BJ (cell line): ENCODE results near the gene FAM174C. TPM values are rescaled to one million over a fixed set of nuclear protein-coding genes. Genes with fewer than 3 reads are reported as not detected.

Source experiments
- CTCF ChIA-PET: fragments of 350-600 bp; formaldehyde crosslinking; extraction: SDS; loops from one replicate; lab custom pipeline; 2021; ENCODE audit warnings: antibody characterized with exemption, inconsistent platforms; lab: Yijun Ruan, JAX
- POLR2A ChIA-PET: fragments of 300-600 bp; sonication (Branson Sonifier 250); formaldehyde crosslinking; extraction: SDS; loops from one replicate; lab custom pipeline; 2021; ENCODE audit warnings: antibody characterized with exemption; lab: Charles Lee
- DNase-seq: peaks from one replicate; pipeline ENCODE4 v3.0.0-alpha.2; 2011; ENCODE audit warnings: low read depth
- H3K27me3 ChIP-seq: 2 replicates; pipeline ENCODE4 v1.6.0; 2011; ENCODE audit warnings: low read length; ENCODE audit not compliant: control insufficient read depth, insufficient read depth
- H3K36me3 ChIP-seq: 2 replicates; pipeline ENCODE4 v1.5.1; 2011; ENCODE audit warnings: low read length; ENCODE audit not compliant: control insufficient read depth, insufficient read depth
- H3K4me3 ChIP-seq: 2 replicates; pipeline ENCODE4 v1.5.1; 2011; ENCODE audit warnings: low read depth, mild to moderate bottlenecking, control low read depth, low read length
- polyA plus RNA-seq: library from polyadenylated mRNA; depleted of rRNA; stranded (reverse); fragments of >200 nt; gene quantifications from 2 replicates; pipeline ENCODE4 v1.2.3, GENCODE V29; 2011
- TF ChIP-seq, protein P1 (sequence below): IDR thresholded peaks from 2 replicates; pipeline ENCODE4 v1.5.1; 2011; ENCODE audit warnings: low read depth, mild to moderate bottlenecking, control low read depth, inconsistent platforms, low read length, moderate library complexity; ENCODE audit not compliant: insufficient read depth

FAM174C gene
- polyA plus RNA-seq, 1 experiment: 37.5 TPM

DNA sequence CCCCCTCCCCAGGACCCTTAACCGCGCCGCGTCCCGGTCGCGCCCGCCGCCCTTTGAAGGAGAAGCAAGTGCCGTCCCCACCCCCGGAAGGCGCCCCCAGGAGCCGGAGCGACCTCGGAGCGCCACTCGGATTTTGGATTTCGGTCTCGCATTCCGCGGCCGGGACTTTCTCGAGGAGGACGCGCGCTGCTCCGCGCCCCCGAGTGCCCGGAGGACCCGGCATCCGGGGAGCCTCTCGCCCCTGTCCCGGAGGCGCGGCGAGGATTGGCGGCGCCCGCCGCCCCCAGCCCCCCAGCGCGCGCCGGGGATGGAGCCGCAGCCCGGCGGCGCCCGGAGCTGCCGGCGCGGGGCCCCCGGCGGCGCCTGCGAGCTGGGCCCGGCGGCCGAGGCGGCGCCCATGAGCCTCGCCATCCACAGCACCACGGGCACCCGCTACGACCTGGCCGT is 25.3 kb upstream of the FAM174C start:
- DNase-seq: no peak
- ChIA-PET POLR2A (no interaction called here), CTCF (interaction anchor here (1.0 kb wide), 1 partner anchor 16 kb away, joined by 5 read pairs; no protein-coding TSS in a partner anchor)

DNA sequence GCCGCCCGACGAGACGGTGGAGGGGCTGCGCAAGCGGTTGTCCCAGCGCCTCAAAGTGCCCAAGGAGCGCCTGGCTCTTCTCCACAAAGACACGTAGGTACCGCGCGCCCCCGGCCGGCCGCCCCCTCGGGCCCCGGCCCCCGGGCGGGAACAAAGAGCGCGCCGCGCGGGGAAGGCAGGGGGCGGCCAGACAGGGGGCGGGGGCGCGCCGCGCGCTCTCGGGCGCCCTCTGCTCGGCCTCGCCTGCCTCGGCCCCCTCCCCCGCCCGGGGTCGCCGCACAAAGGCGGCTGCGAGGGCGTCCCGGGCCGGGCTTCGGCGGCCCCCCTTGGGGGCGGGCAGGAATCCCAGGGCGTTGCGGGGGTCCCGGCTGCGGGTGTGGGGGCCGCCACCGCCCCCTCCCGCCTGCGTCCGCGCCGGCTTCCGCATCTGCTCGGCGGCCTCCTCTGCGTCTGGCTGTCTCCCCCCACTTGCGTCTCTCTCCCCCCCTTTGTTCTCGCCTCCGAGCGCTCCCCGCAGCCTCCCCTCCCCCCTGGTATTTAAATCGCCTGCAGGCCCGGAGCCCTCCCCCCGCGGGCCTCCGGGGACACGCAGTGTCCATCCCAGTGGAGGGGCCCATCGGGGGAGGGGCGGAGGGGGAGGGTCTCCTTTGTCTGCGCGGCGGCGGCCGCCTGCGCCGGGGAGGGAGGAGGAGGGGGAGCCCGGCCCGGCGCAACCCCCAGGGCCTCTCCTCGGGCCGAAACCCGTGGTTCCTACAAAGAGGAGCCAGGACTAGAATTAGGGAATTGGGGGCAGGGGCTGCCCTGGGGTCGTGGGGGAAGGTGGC is 24.7 kb upstream of the FAM174C start:
- Histone ChIP-seq H3K36me3 (peaks cover 32% of the 10 kb centered on the region), H3K27me3 (no peaks in the 10 kb centered on the region), H3K4me3 (peak overlapping the region; percentile 73)
- TF ChIP-seq, protein P1, sequence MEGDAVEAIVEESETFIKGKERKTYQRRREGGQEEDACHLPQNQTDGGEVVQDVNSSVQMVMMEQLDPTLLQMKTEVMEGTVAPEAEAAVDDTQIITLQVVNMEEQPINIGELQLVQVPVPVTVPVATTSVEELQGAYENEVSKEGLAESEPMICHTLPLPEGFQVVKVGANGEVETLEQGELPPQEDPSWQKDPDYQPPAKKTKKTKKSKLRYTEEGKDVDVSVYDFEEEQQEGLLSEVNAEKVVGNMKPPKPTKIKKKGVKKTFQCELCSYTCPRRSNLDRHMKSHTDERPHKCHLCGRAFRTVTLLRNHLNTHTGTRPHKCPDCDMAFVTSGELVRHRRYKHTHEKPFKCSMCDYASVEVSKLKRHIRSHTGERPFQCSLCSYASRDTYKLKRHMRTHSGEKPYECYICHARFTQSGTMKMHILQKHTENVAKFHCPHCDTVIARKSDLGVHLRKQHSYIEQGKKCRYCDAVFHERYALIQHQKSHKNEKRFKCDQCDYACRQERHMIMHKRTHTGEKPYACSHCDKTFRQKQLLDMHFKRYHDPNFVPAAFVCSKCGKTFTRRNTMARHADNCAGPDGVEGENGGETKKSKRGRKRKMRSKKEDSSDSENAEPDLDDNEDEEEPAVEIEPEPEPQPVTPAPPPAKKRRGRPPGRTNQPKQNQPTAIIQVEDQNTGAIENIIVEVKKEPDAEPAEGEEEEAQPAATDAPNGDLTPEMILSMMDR: no peak
- ChIA-PET CTCF (interaction anchor here (1.0 to 6.2 kb wide), 2 partner anchors 15 to 16 kb away, joined by 5 to 104 read pairs; partner anchors contain the start of gene CIRBP), POLR2A (no interaction called here)
- DNase-seq: no peak

More for the DNA sequence above, 25.3 kb upstream of the FAM174C start:
- Histone ChIP-seq H3K36me3 (peaks cover 26% of the 10 kb centered on the region), H3K4me3 (peak overlapping the region; percentile 73), H3K27me3 (no peaks in the 10 kb centered on the region)
- TF ChIP-seq, protein P1: no peak

DNA sequence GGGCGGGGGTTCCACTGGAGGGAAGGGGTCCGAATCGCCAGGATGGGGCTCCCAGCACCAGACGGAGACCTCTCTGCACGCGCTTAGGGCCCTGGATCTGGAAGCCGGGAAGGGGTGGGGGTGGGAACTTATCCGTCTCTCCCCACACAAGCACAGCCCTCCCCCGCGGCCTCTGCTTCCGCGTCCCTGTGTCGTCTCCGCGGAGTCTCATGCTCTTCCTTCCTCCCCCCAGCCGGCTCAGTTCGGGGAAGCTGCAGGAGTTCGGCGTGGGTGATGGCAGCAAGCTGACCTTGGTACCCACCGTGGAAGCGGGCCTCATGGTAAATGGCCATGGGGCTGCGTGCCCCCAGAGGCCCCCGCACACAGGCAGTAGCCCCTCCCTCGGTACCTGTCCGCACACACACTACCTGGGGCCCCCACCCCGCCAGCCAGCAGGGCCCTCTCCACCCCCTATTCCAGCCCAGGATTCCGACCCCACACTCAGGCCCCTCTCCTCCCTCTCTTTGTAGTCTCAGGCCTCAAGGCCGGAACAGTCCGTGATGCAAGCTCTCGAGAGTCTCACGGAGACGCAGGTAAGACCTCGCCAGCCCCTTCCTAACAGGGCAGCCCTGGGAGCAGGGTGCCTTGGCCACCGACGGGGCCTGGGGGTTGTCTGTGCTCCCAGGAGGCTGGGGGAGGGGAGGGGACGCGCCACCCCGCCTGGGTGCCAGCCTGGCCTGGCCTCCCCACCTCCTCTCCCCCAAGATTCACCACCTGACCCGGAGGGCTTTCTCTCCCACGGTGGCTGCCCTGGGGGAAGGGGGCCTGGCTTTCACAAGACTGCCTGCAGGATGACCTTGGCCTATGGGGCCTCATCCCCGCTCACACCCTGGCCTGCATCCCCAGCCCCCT is 23.8 kb upstream of the FAM174C start:
- ChIA-PET CTCF (interaction anchor here (1.5 to 6.2 kb wide), 2 partner anchors 15 to 21 kb away, joined by 3 to 104 read pairs; partner anchors contain the start of gene CIRBP), POLR2A (interaction anchor here (0.7 kb wide), 1 partner anchor 18 kb away, joined by 16 read pairs; the partner anchor contains the start of gene CIRBP)
- no peaks in the 10 kb centered on the region for H3K27me3 ChIP-seq
- no peak for DNase-seq
- H3K4me3 ChIP-seq: peak overlapping the region; percentile 73
- peaks cover 39% of the 10 kb centered on the region for H3K36me3 ChIP-seq
- TF ChIP-seq, protein P1: no peak

DNA sequence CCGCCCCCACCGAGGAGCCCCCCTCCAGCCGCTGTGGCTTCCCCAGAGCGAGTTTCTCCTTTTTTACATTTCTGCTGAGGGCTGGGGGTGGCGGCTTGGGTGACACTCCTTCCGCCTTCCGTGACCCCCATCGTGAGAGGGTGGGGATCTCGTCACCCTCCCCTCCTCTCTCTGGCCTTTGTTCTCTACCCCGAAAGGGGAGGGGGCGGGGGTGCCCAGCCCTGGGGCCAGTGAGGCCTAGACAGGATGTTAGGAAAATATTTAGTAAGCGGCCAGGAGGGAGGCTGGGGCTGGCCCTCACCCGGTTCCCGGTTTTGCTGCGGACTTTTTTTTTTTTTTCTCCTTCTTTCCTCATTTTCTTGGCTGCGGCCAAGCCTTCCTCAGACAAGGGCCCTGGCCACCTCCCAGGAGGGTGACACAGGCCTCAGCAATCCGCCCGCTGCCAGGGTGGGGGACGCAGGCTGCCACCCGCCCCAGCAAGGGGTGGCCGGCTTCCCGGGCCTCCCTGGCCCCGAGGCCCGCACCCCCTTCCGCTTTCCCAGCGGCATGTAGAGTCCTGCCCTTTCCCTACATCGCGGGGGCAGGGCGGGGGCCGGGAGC is 23.0 kb upstream of the FAM174C start:
- Histone ChIP-seq H3K27me3 (no peaks in the 10 kb centered on the region), H3K4me3 (peak overlapping the region; percentile 73), H3K36me3 (peaks cover 45% of the 10 kb centered on the region)
- CTCF ChIA-PET: interaction anchor here (1.5 to 6.2 kb wide), 4 partner anchors 8 to 21 kb away, joined by 3 to 104 read pairs (median 20); partner anchors contain the start of gene CIRBP
- POLR2A ChIA-PET: interaction anchor here (0.8 to 2.3 kb wide), 5 partner anchors 8 to 148 kb away, joined by 3 to 44 read pairs (median 7); partner anchors contain the start of genes CIRBP and GPX4
- DNase-seq: peak; percentile 81
- TF ChIP-seq, protein P1: no peak
